GM18858 (cell line): ENCODE data around the gene POLA1.
A peak's percentile ranks its signal among the peaks of the same experiment; 100 is the strongest.
"Not testable (repeated sequence)": the region's sequence is repeated elsewhere in the genome, so short reads cannot be mapped to it uniquely, and the experiment has no call there.

ENCODE experiments used
- ATAC-seq: cut with Tn5 transposase; IDR thresholded peaks from one replicate; pipeline ENCODE4 v1.9.1; 2021; ENCODE audit not compliant: unreplicated experiment

The POLA1 gene

GRCh38 chrX:24796204-24796603 is 102.5 kb downstream of the POLA1 start:
- no peak for ATAC-seq

GRCh38 chrX:24799078-24799477 is 105.4 kb downstream of the POLA1 start:
- no peak for ATAC-seq

DNA sequence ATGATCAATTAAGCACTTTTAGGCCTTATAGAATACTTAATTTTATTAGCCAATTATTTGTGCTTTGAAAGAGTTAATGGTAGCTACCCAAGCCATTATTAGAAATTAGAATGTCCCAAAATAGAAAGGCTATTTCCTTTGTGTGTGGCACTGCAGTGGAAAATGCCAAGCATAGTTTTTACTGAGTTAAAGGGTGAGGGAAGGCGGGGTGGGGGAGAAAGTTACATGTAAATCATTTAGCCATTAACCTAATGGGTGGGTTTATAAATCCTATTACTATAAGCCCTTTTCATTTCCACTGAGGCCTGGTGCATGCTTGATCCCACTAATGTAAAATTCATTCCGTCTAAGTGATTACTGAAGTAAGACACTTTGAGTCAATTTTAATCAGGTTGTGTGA is 105.8 kb downstream of the POLA1 start:
- ATAC-seq = no peak

DNA sequence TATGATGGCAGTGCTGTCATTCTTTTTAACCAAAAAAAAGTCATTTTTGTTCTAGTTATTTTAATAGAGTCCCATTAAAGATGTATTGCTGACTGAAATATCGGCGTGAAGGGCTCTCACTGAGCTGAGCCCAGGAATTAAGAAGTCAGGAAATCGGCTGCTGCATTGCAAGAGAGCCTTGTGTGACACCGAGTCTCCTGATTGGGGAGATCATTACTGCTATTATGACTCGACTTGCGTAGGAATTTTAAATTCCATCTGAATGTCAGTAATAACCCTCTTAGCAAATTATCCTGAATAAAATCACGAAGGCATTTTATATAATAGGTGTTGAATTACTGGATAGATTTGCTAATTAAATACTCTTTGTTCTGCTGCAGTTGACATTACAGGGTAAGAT is 111.5 kb downstream of the POLA1 start:
- ATAC-seq = no peak

GRCh38 chrX:24819807-24820206 is 126.1 kb downstream of the POLA1 start:
- ATAC-seq = not testable (repeated sequence)

DNA sequence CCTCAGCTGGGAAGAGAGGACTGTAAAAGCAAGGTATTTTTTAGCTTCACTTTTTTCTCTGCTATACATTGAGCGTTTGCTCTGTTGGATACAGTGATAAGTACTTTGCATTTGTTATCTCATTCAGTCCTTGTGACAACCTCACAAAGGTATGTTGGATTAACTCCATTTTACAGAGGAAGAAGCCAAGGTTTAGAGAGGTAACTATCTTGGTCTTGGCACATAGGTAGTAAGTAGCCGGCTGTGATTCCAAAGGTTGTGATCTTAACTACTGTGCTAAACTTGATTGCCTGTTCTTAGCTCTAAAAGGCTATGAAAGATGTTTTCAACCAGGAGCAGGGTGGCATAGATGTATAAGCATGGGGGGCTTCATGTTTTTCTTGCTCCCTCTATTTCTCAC is 134.4 kb downstream of the POLA1 start:
- ATAC-seq = no peak

DNA sequence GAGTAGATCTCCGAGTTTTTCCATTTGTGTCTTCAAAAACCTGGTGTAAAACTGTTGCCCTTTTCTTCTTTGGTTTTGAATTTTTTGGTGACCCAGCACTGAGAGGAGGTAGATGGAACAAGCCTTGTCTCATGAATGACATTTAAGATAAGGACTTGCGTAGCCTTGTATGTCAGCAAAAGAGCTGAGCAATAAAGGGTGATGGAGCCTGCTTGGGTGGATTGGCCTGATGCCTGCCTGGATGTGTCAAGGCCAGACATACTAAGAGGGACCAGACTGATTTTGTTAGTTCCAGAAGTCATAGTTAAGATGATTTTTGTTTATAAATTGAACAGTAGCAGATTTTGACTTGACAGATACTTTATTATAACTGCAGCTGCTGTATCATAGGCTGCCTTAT is 134.9 kb downstream of the POLA1 start:
- ATAC-seq = no peak

DNA sequence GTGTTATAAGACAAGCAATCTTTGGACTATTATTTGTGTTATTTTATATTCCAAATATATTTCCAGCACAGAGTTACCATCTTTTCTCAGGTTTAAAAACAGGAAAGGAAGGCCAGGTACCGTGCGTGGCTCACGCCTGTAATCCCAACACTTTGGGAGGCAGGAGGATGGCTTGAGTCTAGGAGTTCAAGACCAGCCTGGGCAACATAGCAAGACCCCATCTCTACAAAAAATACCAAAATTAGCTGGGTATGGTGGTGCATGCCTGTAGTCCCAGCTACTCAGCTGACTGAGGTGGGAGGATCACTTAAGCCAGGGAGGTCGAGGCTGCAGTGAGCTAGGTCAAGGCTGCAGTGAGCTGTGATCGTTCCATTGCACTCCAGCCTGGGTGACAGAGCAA is 140.0 kb downstream of the POLA1 start:
- ATAC-seq = no peak

GRCh38 chrX:24837966-24838365 is 144.2 kb downstream of the POLA1 start:
- ATAC-seq = no peak

DNA sequence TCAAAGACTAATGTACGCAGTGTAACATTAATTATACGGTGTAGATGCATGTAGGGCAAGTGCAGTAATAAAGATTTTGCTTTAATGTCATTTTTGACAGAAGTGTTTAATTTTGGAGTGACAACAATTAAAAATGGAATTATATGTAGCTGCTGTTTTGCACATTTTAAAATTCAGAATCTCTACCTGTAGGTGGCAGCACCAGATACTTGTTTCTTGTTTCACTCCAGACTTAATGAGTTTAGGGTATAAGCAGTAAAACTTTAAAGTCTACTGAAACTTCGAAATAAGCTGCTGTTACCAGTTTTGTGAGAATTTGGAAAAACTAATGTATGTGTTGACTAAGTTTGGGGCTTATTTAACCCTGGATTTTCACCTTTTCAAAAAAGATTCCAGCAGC is 144.9 kb downstream of the POLA1 start:
- ATAC-seq = peak; percentile 63

DNA sequence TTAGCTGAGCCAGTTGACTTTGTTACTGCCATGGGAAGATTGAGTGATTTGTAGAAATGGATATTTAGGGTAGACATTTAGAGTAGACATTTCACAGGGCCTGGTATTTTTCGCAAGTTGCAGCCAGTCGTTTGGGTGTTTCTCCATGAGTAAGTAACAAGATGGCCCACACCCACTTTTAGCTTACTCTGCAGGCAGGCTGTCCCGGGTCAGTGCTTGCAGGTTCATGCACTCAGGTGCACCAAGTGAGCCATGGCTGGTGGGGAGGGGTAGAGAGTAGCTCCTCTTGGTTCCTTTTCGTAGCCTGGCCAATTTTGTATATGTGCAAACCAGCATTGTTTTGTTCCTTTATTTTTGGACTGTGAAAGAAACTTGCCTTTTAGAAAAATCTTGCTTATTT is 145.6 kb downstream of the POLA1 start:
- ATAC-seq = no peak

DNA sequence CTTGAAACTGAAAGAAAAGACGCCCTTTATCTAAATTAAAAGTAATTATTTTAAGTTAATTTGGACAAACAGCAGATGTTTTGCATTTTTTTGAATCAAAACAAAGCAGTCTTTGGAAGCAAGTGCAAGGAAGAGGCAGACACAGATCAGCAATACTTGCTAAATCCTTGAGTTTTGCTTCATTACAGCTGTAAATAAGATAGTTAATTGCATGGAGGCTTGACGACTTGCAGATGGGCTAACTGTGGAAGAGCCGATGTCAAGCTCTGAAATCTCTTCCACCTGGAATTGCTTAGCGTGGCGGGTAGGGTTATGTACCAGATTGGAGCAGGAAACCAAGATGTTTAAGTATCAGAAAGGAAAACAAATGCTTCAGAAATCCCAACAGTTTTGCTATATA is 148.8 kb downstream of the POLA1 start:
- ATAC-seq = no peak

- ATAC-seq = no peak
These were observed 152.9 kb downstream of the POLA1 start for GRCh38 chrX:24846550-24847150.

- no peak for ATAC-seq
These were observed 157.6 kb downstream of the POLA1 start for GRCh38 chrX:24851289-24851688.

DNA sequence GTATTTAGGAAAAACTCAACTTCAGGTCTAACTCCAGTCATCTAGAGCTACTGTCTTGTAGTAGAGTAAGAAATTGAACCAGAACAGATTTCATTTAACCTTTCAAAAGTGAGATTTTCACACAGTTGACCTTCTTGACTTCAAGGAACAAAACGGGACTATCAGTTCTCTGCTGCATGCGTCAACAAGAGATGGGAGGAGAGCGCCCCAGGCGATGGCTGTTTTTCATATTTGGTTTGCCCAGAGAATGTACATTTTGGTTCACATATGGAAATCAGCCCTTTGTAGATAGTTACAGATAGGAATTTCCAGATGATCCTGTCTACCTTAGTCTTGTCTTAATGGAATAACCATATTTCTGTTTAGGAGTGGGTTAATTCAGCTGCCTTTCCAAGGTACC is 158.1 kb downstream of the POLA1 start:
- ATAC-seq = no peak

- ATAC-seq = no peak
These were observed 164.5 kb downstream of the POLA1 start for GRCh38 chrX:24858004-24858746.

DNA sequence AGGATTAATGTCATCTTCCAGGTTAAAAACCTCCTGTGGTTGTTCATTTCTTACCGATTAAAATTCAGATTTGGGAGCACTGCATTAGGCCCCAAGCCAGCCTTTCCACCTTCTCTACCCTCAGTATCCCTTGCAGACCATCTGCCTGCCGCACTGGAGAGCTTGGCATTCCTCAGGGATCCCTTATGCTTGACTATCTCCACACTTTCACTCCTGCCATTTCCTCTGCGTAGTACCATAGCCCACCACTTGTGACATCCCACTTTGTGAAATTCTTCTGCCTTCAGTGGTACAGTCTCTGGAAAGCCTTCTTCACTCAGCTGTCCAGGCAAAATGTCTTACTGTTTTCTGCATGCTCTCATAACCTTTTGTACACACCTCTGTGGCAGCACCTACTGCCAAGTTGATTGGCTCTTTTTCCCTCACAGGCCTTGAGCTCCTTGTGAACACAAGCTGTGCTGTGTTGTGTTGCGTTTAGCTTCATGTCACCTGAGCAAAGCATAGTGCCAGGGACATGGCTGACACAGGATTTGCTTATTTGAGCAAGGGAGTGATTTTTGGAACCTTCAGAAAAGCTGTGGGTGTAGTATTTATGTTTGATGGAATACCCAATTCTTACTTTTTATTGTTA is 165.6 kb downstream of the POLA1 start:
- ATAC-seq = no peak

DNA sequence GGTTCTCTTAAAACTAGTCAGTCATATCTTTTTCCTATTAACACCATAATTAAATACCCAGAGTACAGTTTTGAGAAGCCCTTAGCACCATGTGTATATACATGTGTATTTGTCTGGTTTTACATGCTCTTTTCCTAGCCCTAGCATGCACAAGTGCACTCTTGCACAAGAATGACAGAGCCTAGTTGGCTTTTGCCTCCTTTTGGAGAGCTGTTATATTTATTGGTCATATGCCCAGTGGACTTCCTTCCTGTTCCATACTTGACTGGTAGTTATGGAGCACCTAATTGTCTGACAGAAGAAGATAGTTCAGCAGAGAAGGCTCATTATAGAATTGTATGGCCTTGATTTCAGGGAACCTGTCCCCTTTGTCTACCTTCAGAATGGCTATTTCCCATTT is 166.4 kb downstream of the POLA1 start:
- ATAC-seq = no peak

DNA sequence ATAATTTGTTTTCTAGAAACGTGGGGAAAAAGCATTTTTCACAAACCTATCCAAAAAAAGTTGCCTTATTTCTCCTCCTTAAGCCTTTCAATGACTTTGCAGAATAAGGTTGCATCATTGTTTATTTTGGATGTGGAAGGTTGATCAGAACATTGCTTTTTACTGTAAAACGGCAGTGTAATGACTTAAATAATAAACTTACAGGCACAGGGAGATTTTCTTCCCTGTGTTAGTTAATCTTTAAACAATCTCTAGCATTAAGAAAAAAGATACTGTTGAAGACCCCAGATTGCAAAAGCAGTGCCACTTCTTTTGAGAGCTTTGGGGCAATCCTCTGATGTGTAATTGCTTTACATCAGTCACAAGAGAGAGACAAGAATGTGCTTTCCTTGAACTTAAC is 168.6 kb downstream of the POLA1 start:
- ATAC-seq = no peak

GRCh38 chrX:24863779-24864178 is 170.1 kb downstream of the POLA1 start:
- ATAC-seq = not testable (repeated sequence)

GRCh38 chrX:24870143-24870542 is 176.4 kb downstream of the POLA1 start:
- ATAC-seq = no peak

GRCh38 chrX:24874604-24875247 is 181.0 kb downstream of the POLA1 start:
- no peak for ATAC-seq
